Measurements from ENCODE around the gene IRGC.

Gene IRGC

GRCh38 chr19:43725468-43725867 is 9.6 kb downstream of the IRGC start:
- peak; percentile 66 for DNase-seq (ENCODE audit: low spot score)
- TF ChIP-seq CTCF (IDR thresholded peaks at IDR 0.05; ENCODE audit: extremely low read depth, missing control alignments), result no peak

GRCh38 chr19:43726736-43727592 is 11.1 kb downstream of the IRGC start:
- TF ChIP-seq CTCF (IDR thresholded peaks at IDR 0.05; ENCODE audit: extremely low read depth, missing control alignments), result no peak
- DNase-seq (ENCODE audit: low spot score), result no peak

GRCh38 chr19:43727593-43727853 is 11.6 kb downstream of the IRGC start:
- no peak for DNase-seq (ENCODE audit: low spot score)
- no peak for TF ChIP-seq CTCF (IDR thresholded peaks at IDR 0.05; ENCODE audit: extremely low read depth, missing control alignments)

- no peak for TF ChIP-seq CTCF (IDR thresholded peaks at IDR 0.05; ENCODE audit: extremely low read depth, missing control alignments)
- DNase-seq (ENCODE audit: low spot score), result no peak
These were observed 14.0 kb downstream of the IRGC start for GRCh38 chr19:43729919-43730318.

GRCh38 chr19:43731346-43731745 is 15.5 kb downstream of the IRGC start:
- no peak for TF ChIP-seq CTCF (IDR thresholded peaks at IDR 0.05; ENCODE audit: extremely low read depth, missing control alignments)
- no peak for DNase-seq (ENCODE audit: low spot score)

- no peak for TF ChIP-seq CTCF (IDR thresholded peaks at IDR 0.05; ENCODE audit: extremely low read depth, missing control alignments)
- DNase-seq (ENCODE audit: low spot score), result no peak
These were observed 16.0 kb downstream of the IRGC start for GRCh38 chr19:43731846-43732245.

GRCh38 chr19:43735013-43735412 is 19.1 kb downstream of the IRGC start:
- TF ChIP-seq CTCF (IDR thresholded peaks at IDR 0.05; ENCODE audit: extremely low read depth, missing control alignments), result no peak

More at GRCh38 chr19:43735013-43735412, 19.1 kb downstream of the IRGC start:
- DNase-seq (ENCODE audit: low spot score), result no peak
